SK-N-SH (cell line): ENCODE results near the gene NPTX2. TPM values are rescaled to one million over a fixed set of nuclear protein-coding genes. Genes with fewer than 3 reads are reported as not detected.

Experiments
- CTCF ChIA-PET: fragments of 300-600, 350-600 bp; formaldehyde crosslinking; extraction: SDS; loops from one replicate; lab custom pipeline; 2021; lab: Yijun Ruan, JAX
- POLR2A ChIA-PET: fragments of 350-600 bp; sonication (Branson Sonifier 250); formaldehyde crosslinking; extraction: SDS; loops from one replicate; lab custom pipeline; 2020; ENCODE audit warnings: antibody characterized with exemption, inconsistent platforms; lab: Yijun Ruan, JAX
- DNase-seq: peaks from one replicate; pipeline ENCODE4 v3.0.0; 2012
- H2AFZ ChIP-seq: fragments of 200-600 bp; sonication (generic); 2 replicates; pipeline ENCODE4 v1.8.1; 2016; ENCODE audit warnings: antibody characterized with exemption, mild to moderate bottlenecking, low read depth
- H3F3A ChIP-seq: fragments of 200-600 bp; sonication (generic); replicated peaks from 2 replicates; pipeline ENCODE3; 2016; ENCODE audit warnings: antibody characterized with exemption, mild to moderate bottlenecking; ENCODE audit not compliant: insufficient read depth
- H3K27ac ChIP-seq, 2 experiments: fragments of 200-500 bp in 1 of 2; fragments of 200-600 bp in 1 of 2; sonication (Bioruptor generic) in 1 of 2; sonication (generic), shearing (Covaris generic) in 1 of 2; 2 replicates each; pipeline versions ENCODE4 v1.5.1 to v1.6.1; 2014 to 2016; ENCODE audit warnings: low read depth in 2 of 2, inconsistent platforms in 1 of 2, low read length in 1 of 2, mild to moderate bottlenecking in 1 of 2, mixed read lengths in 1 of 2
- H3K27me3 ChIP-seq: fragments of 200-600 bp; sonication (generic), shearing (Covaris generic); 2 replicates; pipeline ENCODE4 v1.6.1; 2016; ENCODE audit warnings: mixed run types; ENCODE audit not compliant: insufficient read depth
- H3K36me3 ChIP-seq, 2 experiments: fragments of 200-500 bp in 1 of 2; fragments of 200-600 bp in 1 of 2; sonication (Bioruptor generic) in 1 of 2; sonication (generic) in 1 of 2; replicated peaks in 1 of 2; 2 replicates each; pipeline versions ENCODE3 to v1.5.1; 2014 to 2016; ENCODE audit warnings: low read length in 1 of 2, mild to moderate bottlenecking in 1 of 2; ENCODE audit not compliant: insufficient read depth in 2 of 2, control insufficient read depth in 1 of 2
- H3K4me1 ChIP-seq, 2 experiments: fragments of 200-500 bp in 1 of 2; fragments of 200-600 bp in 1 of 2; sonication (Bioruptor generic) in 1 of 2; sonication (generic), shearing (Covaris generic) in 1 of 2; 2 replicates each; pipeline versions ENCODE4 v1.5.1 to v1.6.1; 2014 to 2016; ENCODE audit warnings: low read depth in 1 of 2, low read length in 1 of 2, mixed run types in 1 of 2; ENCODE audit not compliant: insufficient read depth in 2 of 2, control insufficient read depth in 1 of 2
- H3K4me2 ChIP-seq: fragments of 200-600 bp; sonication (generic), shearing (Covaris generic); 2 replicates; pipeline ENCODE4 v1.6.1; 2017; ENCODE audit warnings: mixed run types
- H3K4me3 ChIP-seq, 2 experiments: fragments of 200-500 bp in 1 of 2; fragments of 200-600 bp in 1 of 2; sonication (Bioruptor generic) in 1 of 2; sonication (generic), shearing (Covaris generic) in 1 of 2; 2 replicates each; pipeline versions ENCODE4 v1.5.1 to v1.8.1; 2014 to 2016; ENCODE audit warnings: low read depth in 2 of 2, inconsistent platforms in 1 of 2, low read length in 1 of 2, mild to moderate bottlenecking in 1 of 2, mixed read lengths in 1 of 2, moderate library complexity in 1 of 2
- H3K79me2 ChIP-seq: fragments of 200-600 bp; sonication (generic); 2 replicates; pipeline ENCODE4 v1.8.1; 2017; ENCODE audit warnings: mild to moderate bottlenecking; ENCODE audit not compliant: insufficient read depth
- H3K9ac ChIP-seq: fragments of 200-600 bp; sonication (generic); 2 replicates; pipeline ENCODE4 v1.6.1; 2017; ENCODE audit warnings: mixed run types
- H3K9me2 ChIP-seq: fragments of 200-600 bp; sonication (generic); 2 replicates; pipeline ENCODE4 v1.6.1; 2017; ENCODE audit warnings: mixed run types
- H3K9me3 ChIP-seq: fragments of 200-600 bp; sonication (generic); 2 replicates; pipeline ENCODE4 v1.6.1; 2017; ENCODE audit warnings: mixed run types, mild to moderate bottlenecking, moderate library complexity
- H4K20me1 ChIP-seq: fragments of 200-600 bp; sonication (generic); 2 replicates; pipeline ENCODE4 v1.6.1; 2017; ENCODE audit warnings: mild to moderate bottlenecking, mixed run types; ENCODE audit not compliant: insufficient read depth
- ELF1 ChIP-seq: IDR thresholded peaks from 2 replicates; pipeline ENCODE4 v1.4.0; 2012
- EZH2phosphoT487 ChIP-seq: fragments of 200-600 bp; sonication (generic); IDR thresholded peaks from 2 replicates; pipeline ENCODE4 v1.6.1; 2017; ENCODE audit warnings: low read depth, mixed run types, mild to moderate bottlenecking, antibody characterized with exemption, moderate library complexity, borderline replicate concordance
- FOXJ3 ChIP-seq: sonication (generic); formaldehyde crosslinking; IDR thresholded peaks from 2 replicates; pipeline ENCODE4 v1.5.1; 2020; ENCODE audit warnings: mild to moderate bottlenecking, missing genetic modification reagents
- GABPA ChIP-seq: IDR thresholded peaks from 2 replicates; pipeline ENCODE4 v1.4.0; 2012; ENCODE audit warnings: low read depth, mild to moderate bottlenecking
- JUND ChIP-seq: IDR thresholded peaks from 2 replicates; pipeline ENCODE4 v1.4.0; 2012
- POLR2AphosphoS5 ChIP-seq: IDR thresholded peaks from 2 replicates; pipeline ENCODE4 v1.6.1; 2012; ENCODE audit warnings: low read depth, low read length
- RAD21 ChIP-seq: IDR thresholded peaks from 2 replicates; pipeline ENCODE4 v1.6.1; 2012; ENCODE audit warnings: mild to moderate bottlenecking, low read length
- RFX5 ChIP-seq: IDR thresholded peaks from 2 replicates; pipeline ENCODE4 v1.6.1; 2012; ENCODE audit warnings: mild to moderate bottlenecking, improper control_type of control experiment, low read length
- RXRA ChIP-seq: IDR thresholded peaks from 2 replicates; pipeline ENCODE4 v1.4.0; 2012; ENCODE audit warnings: low read depth, mild to moderate bottlenecking, borderline replicate concordance
- SIN3A ChIP-seq: IDR thresholded peaks from 2 replicates; pipeline ENCODE4 v1.6.1; 2012; ENCODE audit warnings: low read depth, mild to moderate bottlenecking, low read length, moderate library complexity, borderline replicate concordance
- TAF1 ChIP-seq: IDR thresholded peaks from 2 replicates; pipeline ENCODE4 v1.6.1; 2012; ENCODE audit warnings: low read depth, mild to moderate bottlenecking, low read length, moderate library complexity, borderline replicate concordance
- TCF12 ChIP-seq: IDR thresholded peaks from 2 replicates; pipeline ENCODE4 v1.4.0; 2012
- TEAD4 ChIP-seq: IDR thresholded peaks from 2 replicates; pipeline ENCODE4 v1.4.0; 2012; ENCODE audit warnings: mild to moderate bottlenecking, borderline replicate concordance; ENCODE audit not compliant: insufficient read depth
- YY1 ChIP-seq: IDR thresholded peaks from 2 replicates; pipeline ENCODE4 v1.4.0; 2012; ENCODE audit warnings: low read depth, mild to moderate bottlenecking
- ZBTB33 ChIP-seq: IDR thresholded peaks from 2 replicates; pipeline ENCODE4 v1.4.0; 2012; ENCODE audit warnings: low read depth, borderline replicate concordance
- WGBS: methylation state at CpG from one replicate; pipeline ENCODE4 v1.1.6; 2017; ENCODE audit warnings: low lambda C conversion rate; 5-methylcytosine and 5-hydroxymethylcytosine counted together
- polyA plus RNA-seq, 3 experiments: library from polyadenylated mRNA; depleted of rRNA; stranded (reverse); fragments of >200 nt; gene quantifications; 2 replicates each; pipeline ENCODE4 v1.2.3, GENCODE V29; 2012
- TF ChIP-seq, protein P1 (sequence below): fragments of 200-600 bp; sonication (generic); IDR thresholded peaks from 2 replicates; pipeline ENCODE4 v1.6.1; 2017; ENCODE audit warnings: antibody characterized with exemption, mild to moderate bottlenecking, moderate library complexity

NPTX2 gene
- polyA plus RNA-seq, 1 of the 3 experiments (the other 2 are of a cell fraction): 0.41 TPM

DNA sequence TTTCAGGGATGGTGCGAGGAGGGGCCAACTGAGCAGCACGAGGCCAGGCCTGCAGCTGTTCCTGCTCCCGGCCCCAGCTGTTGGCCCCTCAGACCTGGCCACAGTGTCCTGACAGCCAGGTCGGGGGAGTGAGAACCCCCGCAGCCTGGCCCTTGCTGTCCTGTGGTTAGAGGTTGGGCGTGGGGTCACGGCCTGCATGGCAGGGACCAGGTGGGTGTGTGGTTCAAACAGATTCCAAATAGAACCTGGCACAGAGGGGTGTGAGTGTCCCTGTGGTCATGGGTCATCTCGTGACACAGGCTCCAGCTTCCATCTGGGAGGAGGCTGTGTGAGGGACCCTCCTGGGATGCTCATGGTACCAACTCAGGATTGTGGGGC is 10.3 kb downstream of the NPTX2 start:
- Histone ChIP-seq H3K4me3 (no peak overlapping the region), H3K27me3 (no peaks in the 10 kb centered on the region), H3K9ac (no peak overlapping the region), H3K9me3 (no peaks in the 10 kb centered on the region), H3F3A (no peaks in the 10 kb centered on the region), H4K20me1 (no peaks in the 10 kb centered on the region), H3K9me2 (no peaks in the 10 kb centered on the region), H2AFZ (no peak overlapping the region), H3K4me2 (no peak overlapping the region), H3K36me3 (no peaks in the 10 kb centered on the region), H3K27ac (no peak overlapping the region), H3K79me2 (no peaks in the 10 kb centered on the region), H3K4me1 (peaks cover 0 to 4% of the 10 kb centered on the region in 2 experiments; a peak in 1 of 4 replicates)
- ChIA-PET POLR2A (no interaction called here), CTCF (interaction anchor here (3.0 kb wide), 1 partner anchor 9 kb away, joined by 16 read pairs; the partner anchor contains the start of gene NPTX2)
- TF ChIP-seq RXRA (no peak), SIN3A (no peak), FOXJ3 (CRISPR knock-in tag) (no peak), EZH2phosphoT487 (no peak), TEAD4 (no peak), TAF1 (no peak), ZBTB33 (no peak), RFX5 (no peak), YY1 (no peak), JUND (no peak), TCF12 (no peak), GABPA (no peak), POLR2AphosphoS5 (no peak)
- no peak for DNase-seq
- WGBS: 54% methylated on average over 5 of the region's 8 CpGs

DNA sequence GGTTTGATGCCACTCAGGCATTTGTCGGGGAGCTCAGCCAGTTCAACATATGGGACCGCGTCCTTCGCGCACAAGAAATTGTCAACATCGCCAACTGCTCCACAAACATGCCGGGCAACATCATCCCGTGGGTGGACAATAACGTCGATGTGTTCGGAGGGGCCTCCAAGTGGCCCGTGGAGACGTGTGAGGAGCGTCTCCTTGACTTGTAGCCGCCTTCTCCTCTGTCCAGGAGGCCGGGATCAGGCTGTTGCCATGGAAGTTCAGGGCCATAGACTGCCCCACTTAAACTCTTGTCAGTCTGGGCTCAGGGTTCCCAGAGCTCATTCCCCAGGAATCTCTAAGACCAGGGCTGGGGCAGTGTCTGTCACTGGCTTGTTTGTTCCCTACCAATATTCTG is 11.3 kb downstream of the NPTX2 start:
- no peaks in the 10 kb centered on the region for H3K27me3 ChIP-seq
- no peak overlapping the region for H3K4me3 ChIP-seq
- TF ChIP-seq ELF1 (no peak), RAD21 (no peak), GABPA (no peak), TEAD4 (no peak)
- TF ChIP-seq, protein P1, sequence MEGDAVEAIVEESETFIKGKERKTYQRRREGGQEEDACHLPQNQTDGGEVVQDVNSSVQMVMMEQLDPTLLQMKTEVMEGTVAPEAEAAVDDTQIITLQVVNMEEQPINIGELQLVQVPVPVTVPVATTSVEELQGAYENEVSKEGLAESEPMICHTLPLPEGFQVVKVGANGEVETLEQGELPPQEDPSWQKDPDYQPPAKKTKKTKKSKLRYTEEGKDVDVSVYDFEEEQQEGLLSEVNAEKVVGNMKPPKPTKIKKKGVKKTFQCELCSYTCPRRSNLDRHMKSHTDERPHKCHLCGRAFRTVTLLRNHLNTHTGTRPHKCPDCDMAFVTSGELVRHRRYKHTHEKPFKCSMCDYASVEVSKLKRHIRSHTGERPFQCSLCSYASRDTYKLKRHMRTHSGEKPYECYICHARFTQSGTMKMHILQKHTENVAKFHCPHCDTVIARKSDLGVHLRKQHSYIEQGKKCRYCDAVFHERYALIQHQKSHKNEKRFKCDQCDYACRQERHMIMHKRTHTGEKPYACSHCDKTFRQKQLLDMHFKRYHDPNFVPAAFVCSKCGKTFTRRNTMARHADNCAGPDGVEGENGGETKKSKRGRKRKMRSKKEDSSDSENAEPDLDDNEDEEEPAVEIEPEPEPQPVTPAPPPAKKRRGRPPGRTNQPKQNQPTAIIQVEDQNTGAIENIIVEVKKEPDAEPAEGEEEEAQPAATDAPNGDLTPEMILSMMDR: no peak
- H3K4me2 ChIP-seq: no peak overlapping the region
- H3K4me1 ChIP-seq: no peaks in the 10 kb centered on the region
- no peak for DNase-seq
- H3K27ac ChIP-seq: no peak overlapping the region
- no peaks in the 10 kb centered on the region for H3K9me2 ChIP-seq
- H4K20me1 ChIP-seq: no peaks in the 10 kb centered on the region
- H3K79me2 ChIP-seq: no peaks in the 10 kb centered on the region
- ChIA-PET CTCF (interaction anchor here (0.9 to 3.0 kb wide), 4 partner anchors 9 to 207 kb away, joined by 3 to 16 read pairs (median 4); partner anchors contain the start of gene NPTX2), POLR2A (no interaction called here)
- H3K9ac ChIP-seq: no peak overlapping the region
- H3K9me3 ChIP-seq: no peaks in the 10 kb centered on the region
- H3F3A ChIP-seq: no peaks in the 10 kb centered on the region
- H2AFZ ChIP-seq: no peak overlapping the region
- H3K36me3 ChIP-seq: no peaks in the 10 kb centered on the region
- WGBS: 61% methylated on average over 16 of the region's 16 CpGs
